GM23338 (cell line): ENCODE data around the gene PTPN13. TPM values are rescaled to one million over a fixed set of nuclear protein-coding genes. Genes with fewer than 3 reads are reported as not detected.

Source experiments
- ATAC-seq: fragments of 200-7000 bp; cut with Tn5 transposase; 3 replicates; pipeline ENCODE4 v1.9.1; 2020
- DNase-seq: peaks from one replicate; pipeline ENCODE4 v3.0.0-alpha.2; 2015; ENCODE audit warnings: low spot score
- H2AFZ ChIP-seq: fragments of 200-600 bp; sonication (generic); 2 replicates; pipeline ENCODE4 v1.8.0; 2016; ENCODE audit warnings: antibody characterized with exemption, mild to moderate bottlenecking, moderate library complexity
- H3F3A ChIP-seq: fragments of 200-600 bp; sonication (generic); replicated peaks from 2 replicates; pipeline ENCODE4 v1.8.0; 2017; ENCODE audit warnings: antibody characterized with exemption, mixed run types, low read depth
- H3K27ac ChIP-seq: fragments of 200-600 bp; sonication (generic); 2 replicates; pipeline ENCODE4 v1.6.1; 2016; ENCODE audit warnings: low read depth
- H3K27me3 ChIP-seq: fragments of 200-600 bp; sonication (generic); 2 replicates; pipeline ENCODE4 v1.8.0; 2016; ENCODE audit warnings: mild to moderate bottlenecking, mixed run types, moderate library complexity; ENCODE audit not compliant: insufficient read depth
- H3K36me3 ChIP-seq: fragments of 200-600 bp; sonication (generic); 2 replicates; pipeline ENCODE4 v1.8.0; 2016; ENCODE audit warnings: mild to moderate bottlenecking; ENCODE audit not compliant: insufficient read depth
- H3K4me1 ChIP-seq: fragments of 200-600 bp; sonication (generic); 2 replicates; pipeline ENCODE4 v1.8.0; 2016; ENCODE audit warnings: mild to moderate bottlenecking, moderate library complexity; ENCODE audit not compliant: insufficient read depth
- H3K4me2 ChIP-seq: fragments of 200-600 bp; sonication (generic); 2 replicates; pipeline ENCODE4 v1.7.1; 2017; ENCODE audit warnings: mixed run types
- H3K4me3 ChIP-seq: fragments of 200-600 bp; sonication (generic); 2 replicates; pipeline ENCODE4 v1.6.1; 2016; ENCODE audit warnings: mixed run types
- H3K79me2 ChIP-seq: fragments of 200-600 bp; sonication (generic); replicated peaks from 2 replicates; pipeline ENCODE4 v1.8.0; 2017; ENCODE audit warnings: mild to moderate bottlenecking; ENCODE audit not compliant: insufficient read depth
- H3K9me2 ChIP-seq: fragments of 200-600 bp; sonication (generic); 2 replicates; pipeline ENCODE4 v1.8.0; 2017; ENCODE audit not compliant: insufficient read depth
- H4K20me1 ChIP-seq: fragments of 200-600 bp; sonication (generic); replicated peaks from 2 replicates; pipeline ENCODE4 v1.8.0; 2017; ENCODE audit warnings: mild to moderate bottlenecking; ENCODE audit not compliant: insufficient read depth
- H3K27ac Mint-ChIP-seq: 2 replicates; pipeline ENCODE4 v1.8.0; 2020; ENCODE audit warnings: inconsistent platforms, mild to moderate bottlenecking, moderate library complexity, mixed read lengths
- H3K27me3 Mint-ChIP-seq: 3 replicates; pipeline ENCODE4 v1.8.0; 2022; ENCODE audit warnings: low read depth, mild to moderate bottlenecking, moderate library complexity, mixed read lengths, inconsistent platforms; ENCODE audit not compliant: insufficient read depth, poor library complexity
- H3K36me3 Mint-ChIP-seq: 3 replicates; pipeline ENCODE4 v1.8.0; 2021; ENCODE audit warnings: low read depth, mild to moderate bottlenecking, inconsistent platforms, moderate library complexity, mixed read lengths
- H3K4me1 Mint-ChIP-seq: 3 replicates; pipeline ENCODE4 v1.8.0; 2020; ENCODE audit warnings: mild to moderate bottlenecking, inconsistent platforms, mixed read lengths
- H3K4me3 Mint-ChIP-seq: 3 replicates; pipeline ENCODE4 v1.8.0; 2021; ENCODE audit warnings: moderate library complexity, mild to moderate bottlenecking, inconsistent platforms, mixed read lengths
- H3K9me3 Mint-ChIP-seq: 3 replicates; pipeline ENCODE4 v1.8.0; 2020; ENCODE audit warnings: moderate library complexity, mild to moderate bottlenecking, inconsistent platforms, mixed read lengths
- CREB1 ChIP-seq: fragments of 250-450 bp; sonication (Bioruptor Pico); IDR thresholded peaks from 2 replicates; pipeline ENCODE4 v1.5.0; 2020; ENCODE audit warnings: low read depth, mild to moderate bottlenecking, moderate library complexity
- EZH2 ChIP-seq: fragments of 200-600 bp; sonication (generic); IDR thresholded peaks from one replicate; pipeline ENCODE4 v1.8.0; 2017; ENCODE audit warnings: antibody characterized with exemption, mild to moderate bottlenecking, low read depth; ENCODE audit not compliant: unreplicated experiment
- EZH2phosphoT487 ChIP-seq: fragments of 200-600 bp; sonication (generic); IDR thresholded peaks from one replicate; pipeline ENCODE4 v1.8.1; 2018; ENCODE audit warnings: antibody characterized with exemption; ENCODE audit not compliant: unreplicated experiment
- JUNB ChIP-seq: IDR thresholded peaks from one replicate; pipeline ENCODE4 v1.6.1; 2016; ENCODE audit warnings: antibody characterized with exemption; ENCODE audit not compliant: unreplicated experiment
- POLR2AphosphoS5 ChIP-seq: IDR thresholded peaks from 2 replicates; pipeline ENCODE4 v1.6.1; 2016; ENCODE audit warnings: antibody characterized with exemption, low read depth
- STAT1 ChIP-seq: IDR thresholded peaks from one replicate; pipeline ENCODE4 v1.6.1; 2016; ENCODE audit warnings: antibody characterized with exemption; ENCODE audit not compliant: unreplicated experiment
- ZNF114 ChIP-seq: fragments of 250-450 bp; sonication (Bioruptor Pico); IDR thresholded peaks from 2 replicates; pipeline ENCODE4 v1.5.0; 2020; ENCODE audit warnings: mild to moderate bottlenecking, moderate library complexity
- ZNF331 ChIP-seq: fragments of 250-450 bp; sonication (Bioruptor Pico); IDR thresholded peaks from 2 replicates; pipeline ENCODE4 v1.5.0; 2020; ENCODE audit warnings: low read depth, mild to moderate bottlenecking, moderate library complexity
- polyA plus RNA-seq: library from polyadenylated mRNA; unstranded; fragments of >200 nt; fragmentation: Nextera tagmentation; extraction: Ambion mirVana; gene quantifications from 2 replicates; pipeline ENCODE4 v1.2.1, GENCODE V29; 2016
- total RNA-seq: library from RNA; depleted of rRNA; stranded (reverse); fragments of >200 nt; shearing (Covaris generic); gene quantifications from 2 replicates; pipeline ENCODE4 v1.2.3, GENCODE V29; 2014
- TF ChIP-seq, protein P1 (sequence below): fragments of 250-450 bp; sonication (Bioruptor Pico); IDR thresholded peaks from 2 replicates; pipeline ENCODE4 v1.5.0; 2020; ENCODE audit warnings: mild to moderate bottlenecking, moderate library complexity
- TF ChIP-seq, protein P2 (sequence below): IDR thresholded peaks from 2 replicates; pipeline ENCODE4 v1.6.1; 2016; ENCODE audit warnings: antibody characterized with exemption

PTPN13 gene
- total and polyA plus RNA-seq, 2 experiments from 2014 or later: 12.6 to 49.9 TPM

DNA sequence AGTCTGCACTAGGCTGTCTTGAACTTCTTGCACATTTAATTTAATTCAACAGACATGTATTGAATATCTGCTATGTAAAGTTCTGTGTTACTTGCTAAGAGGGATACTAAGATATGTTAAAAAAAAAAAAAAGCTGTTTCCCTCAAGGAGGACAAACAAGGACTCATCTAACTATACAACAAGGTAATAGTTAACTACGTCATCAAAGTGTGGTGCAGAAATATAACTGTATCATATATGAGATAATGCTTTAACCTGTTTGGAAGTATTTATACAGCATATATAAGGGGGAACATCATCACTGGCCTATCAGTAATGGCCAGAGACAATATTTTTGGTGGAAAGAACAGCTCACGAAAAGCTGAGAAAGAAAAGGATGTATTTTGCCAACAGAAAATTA is 89.9 kb downstream of the PTPN13 start (continued):
- TF ChIP-seq, protein P1, sequence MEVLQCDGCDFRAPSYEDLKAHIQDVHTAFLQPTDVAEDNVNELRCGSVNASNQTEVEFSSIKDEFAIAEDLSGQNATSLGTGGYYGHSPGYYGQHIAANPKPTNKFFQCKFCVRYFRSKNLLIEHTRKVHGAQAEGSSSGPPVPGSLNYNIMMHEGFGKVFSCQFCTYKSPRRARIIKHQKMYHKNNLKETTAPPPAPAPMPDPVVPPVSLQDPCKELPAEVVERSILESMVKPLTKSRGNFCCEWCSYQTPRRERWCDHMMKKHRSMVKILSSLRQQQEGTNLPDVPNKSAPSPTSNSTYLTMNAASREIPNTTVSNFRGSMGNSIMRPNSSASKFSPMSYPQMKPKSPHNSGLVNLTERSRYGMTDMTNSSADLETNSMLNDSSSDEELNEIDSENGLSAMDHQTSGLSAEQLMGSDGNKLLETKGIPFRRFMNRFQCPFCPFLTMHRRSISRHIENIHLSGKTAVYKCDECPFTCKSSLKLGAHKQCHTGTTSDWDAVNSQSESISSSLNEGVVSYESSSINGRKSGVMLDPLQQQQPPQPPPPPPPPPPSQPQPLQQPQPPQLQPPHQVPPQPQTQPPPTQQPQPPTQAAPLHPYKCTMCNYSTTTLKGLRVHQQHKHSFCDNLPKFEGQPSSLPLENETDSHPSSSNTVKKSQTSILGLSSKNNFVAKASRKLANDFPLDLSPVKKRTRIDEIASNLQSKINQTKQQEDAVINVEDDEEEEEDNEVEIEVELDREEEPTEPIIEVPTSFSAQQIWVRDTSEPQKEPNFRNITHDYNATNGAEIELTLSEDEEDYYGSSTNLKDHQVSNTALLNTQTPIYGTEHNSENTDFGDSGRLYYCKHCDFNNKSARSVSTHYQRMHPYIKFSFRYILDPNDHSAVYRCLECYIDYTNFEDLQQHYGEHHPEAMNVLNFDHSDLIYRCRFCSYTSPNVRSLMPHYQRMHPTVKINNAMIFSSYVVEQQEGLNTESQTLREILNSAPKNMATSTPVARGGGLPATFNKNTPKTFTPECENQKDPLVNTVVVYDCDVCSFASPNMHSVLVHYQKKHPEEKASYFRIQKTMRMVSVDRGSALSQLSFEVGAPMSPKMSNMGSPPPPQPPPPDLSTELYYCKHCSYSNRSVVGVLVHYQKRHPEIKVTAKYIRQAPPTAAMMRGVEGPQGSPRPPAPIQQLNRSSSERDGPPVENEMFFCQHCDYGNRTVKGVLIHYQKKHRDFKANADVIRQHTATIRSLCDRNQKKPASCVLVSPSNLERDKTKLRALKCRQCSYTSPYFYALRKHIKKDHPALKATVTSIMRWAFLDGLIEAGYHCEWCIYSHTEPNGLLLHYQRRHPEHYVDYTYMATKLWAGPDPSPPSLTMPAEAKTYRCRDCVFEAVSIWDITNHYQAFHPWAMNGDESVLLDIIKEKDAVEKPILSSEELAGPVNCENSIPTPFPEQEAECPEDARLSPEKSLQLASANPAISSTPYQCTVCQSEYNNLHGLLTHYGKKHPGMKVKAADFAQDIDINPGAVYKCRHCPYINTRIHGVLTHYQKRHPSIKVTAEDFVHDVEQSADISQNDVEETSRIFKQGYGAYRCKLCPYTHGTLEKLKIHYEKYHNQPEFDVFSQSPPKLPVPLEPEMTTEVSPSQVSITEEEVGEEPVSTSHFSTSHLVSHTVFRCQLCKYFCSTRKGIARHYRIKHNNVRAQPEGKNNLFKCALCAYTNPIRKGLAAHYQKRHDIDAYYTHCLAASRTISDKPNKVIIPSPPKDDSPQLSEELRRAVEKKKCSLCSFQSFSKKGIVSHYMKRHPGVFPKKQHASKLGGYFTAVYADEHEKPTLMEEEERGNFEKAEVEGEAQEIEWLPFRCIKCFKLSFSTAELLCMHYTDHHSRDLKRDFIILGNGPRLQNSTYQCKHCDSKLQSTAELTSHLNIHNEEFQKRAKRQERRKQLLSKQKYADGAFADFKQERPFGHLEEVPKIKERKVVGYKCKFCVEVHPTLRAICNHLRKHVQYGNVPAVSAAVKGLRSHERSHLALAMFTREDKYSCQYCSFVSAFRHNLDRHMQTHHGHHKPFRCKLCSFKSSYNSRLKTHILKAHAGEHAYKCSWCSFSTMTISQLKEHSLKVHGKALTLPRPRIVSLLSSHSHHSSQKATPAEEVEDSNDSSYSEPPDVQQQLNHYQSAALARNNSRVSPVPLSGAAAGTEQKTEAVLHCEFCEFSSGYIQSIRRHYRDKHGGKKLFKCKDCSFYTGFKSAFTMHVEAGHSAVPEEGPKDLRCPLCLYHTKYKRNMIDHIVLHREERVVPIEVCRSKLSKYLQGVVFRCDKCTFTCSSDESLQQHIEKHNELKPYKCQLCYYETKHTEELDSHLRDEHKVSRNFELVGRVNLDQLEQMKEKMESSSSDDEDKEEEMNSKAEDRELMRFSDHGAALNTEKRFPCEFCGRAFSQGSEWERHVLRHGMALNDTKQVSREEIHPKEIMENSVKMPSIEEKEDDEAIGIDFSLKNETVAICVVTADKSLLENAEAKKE (CRISPR knock-in tag): no peak
- TF ChIP-seq STAT1 (no peak), JUNB (no peak), CREB1 (no peak), EZH2phosphoT487 (no peak)
- TF ChIP-seq, protein P2, sequence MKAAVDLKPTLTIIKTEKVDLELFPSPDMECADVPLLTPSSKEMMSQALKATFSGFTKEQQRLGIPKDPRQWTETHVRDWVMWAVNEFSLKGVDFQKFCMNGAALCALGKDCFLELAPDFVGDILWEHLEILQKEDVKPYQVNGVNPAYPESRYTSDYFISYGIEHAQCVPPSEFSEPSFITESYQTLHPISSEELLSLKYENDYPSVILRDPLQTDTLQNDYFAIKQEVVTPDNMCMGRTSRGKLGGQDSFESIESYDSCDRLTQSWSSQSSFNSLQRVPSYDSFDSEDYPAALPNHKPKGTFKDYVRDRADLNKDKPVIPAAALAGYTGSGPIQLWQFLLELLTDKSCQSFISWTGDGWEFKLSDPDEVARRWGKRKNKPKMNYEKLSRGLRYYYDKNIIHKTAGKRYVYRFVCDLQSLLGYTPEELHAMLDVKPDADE: no peak

DNA sequence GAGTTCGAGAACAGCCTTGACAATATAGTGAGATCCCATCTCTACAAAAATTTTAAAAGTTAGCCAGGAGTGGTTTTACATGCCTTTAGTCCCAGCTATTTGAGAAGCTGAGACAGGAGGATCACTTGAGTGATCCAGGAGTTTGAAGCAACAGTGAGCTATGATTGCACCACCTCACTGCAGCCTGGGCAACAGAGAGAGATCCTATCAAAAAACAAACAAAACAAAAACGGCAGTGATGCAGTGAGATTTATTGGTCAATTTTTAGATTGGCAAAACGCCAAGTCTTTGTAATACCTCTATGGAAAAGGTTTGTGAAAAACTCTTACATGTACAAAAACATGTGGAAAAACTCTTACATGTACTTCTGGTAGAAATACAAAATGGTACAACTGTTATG is 91.3 kb downstream of the PTPN13 start:
- Histone ChIP-seq H4K20me1 (no peaks in the 10 kb centered on the region), H3K27ac (no peak overlapping the region), H2AFZ (no peak overlapping the region), H3K4me1 (no peaks in the 10 kb centered on the region), H3K4me3 (no peak overlapping the region), H3F3A (no peaks in the 10 kb centered on the region), H3K79me2 (no peaks in the 10 kb centered on the region), H3K36me3 (no peaks in the 10 kb centered on the region), H3K9me2 (no peaks in the 10 kb centered on the region), H3K4me2 (no peak overlapping the region), H3K27me3 (no peaks in the 10 kb centered on the region)
- Mint-ChIP-seq H3K4me3 (no peak overlapping the region), H3K27me3 (no peaks in the 10 kb centered on the region), H3K36me3 (0 out of 3 replicates have a peak, but pooled peaks cover 6% of the 10 kb centered on the region), H3K9me3 (no peaks in the 10 kb centered on the region), H3K27ac (no peak overlapping the region), H3K4me1 (peaks cover 8% of the 10 kb centered on the region; the same call in 2 of the 3 replicates)
- no peak for DNase-seq
- ATAC-seq: no peak
- TF ChIP-seq, protein P1 (CRISPR knock-in tag): no peak
- TF ChIP-seq ZNF114 (CRISPR knock-in tag) (no peak), EZH2 (no peak), CREB1 (no peak), POLR2AphosphoS5 (no peak), ZNF331 (CRISPR knock-in tag) (no peak)
